Stromal cell of bone marrow (primary cell): ENCODE results near the gene KCTD11.
A peak's percentile ranks its signal among the peaks of the same experiment; 100 is the strongest.
"Not testable (repeated sequence)": the region's sequence is repeated elsewhere in the genome, so short reads cannot be mapped to it uniquely, and the experiment has no call there.

Experiments used
- DNase-seq: peaks from one replicate; pipeline ENCODE4 v3.0.0-alpha.2; 2012; ENCODE audit warnings: low read depth

The KCTD11 gene

GRCh38 chr17:7346761-7347614, 5.0 kb upstream of the KCTD11 start:
- no peak for DNase-seq

GRCh38 chr17:7347630-7348477, 4.1 kb upstream of the KCTD11 start:
- no peak for DNase-seq

- peak; percentile 34 for DNase-seq
Measured at GRCh38 chr17:7348478-7349242, 3.3 kb upstream of the KCTD11 start.

- DNase-seq = no peak
Measured at GRCh38 chr17:7352503-7352889, 534 bp downstream of the KCTD11 start.

GRCh38 chr17:7352910-7353635, 1.1 kb downstream of the KCTD11 start:
- no peak for DNase-seq

- no peak for DNase-seq
Measured at GRCh38 chr17:7354262-7354843, 2.4 kb downstream of the KCTD11 start.

- DNase-seq = no peak
Measured at GRCh38 chr17:7355053-7355452, 3.1 kb downstream of the KCTD11 start, which contains the start of gene TMEM95. Gene TMEM95 (plus strand): TSS chr17:7355156. CDS start chr17:7355205, 49 bp downstream.

GRCh38 chr17:7355573-7355972, 3.6 kb downstream of the KCTD11 start:
- no peak for DNase-seq

- no peak for DNase-seq
Measured at GRCh38 chr17:7356072-7356549, 4.1 kb downstream of the KCTD11 start.

GRCh38 chr17:7356756-7357155, 4.8 kb downstream of the KCTD11 start:
- no peak for DNase-seq

- DNase-seq = no peak
Measured at GRCh38 chr17:7357381-7357780, 5.4 kb downstream of the KCTD11 start.

GRCh38 chr17:7361906-7362305, 9.9 kb downstream of the KCTD11 start:
- no peak for DNase-seq

- no peak for DNase-seq
Measured at GRCh38 chr17:7363311-7363710, 11.3 kb downstream of the KCTD11 start.

GRCh38 chr17:7365963-7366362, 14.0 kb downstream of the KCTD11 start:
- DNase-seq = not testable (repeated sequence)

- DNase-seq = no peak
Measured at GRCh38 chr17:7367083-7367482, 15.1 kb downstream of the KCTD11 start.

GRCh38 chr17:7367918-7368598, 16.1 kb downstream of the KCTD11 start:
- DNase-seq = no peak

- not testable (repeated sequence) for DNase-seq
Measured at GRCh38 chr17:7368599-7368994, 16.6 kb downstream of the KCTD11 start.

- no peak for DNase-seq
Measured at GRCh38 chr17:7369825-7370224, 17.9 kb downstream of the KCTD11 start.

- no peak for DNase-seq
Measured at GRCh38 chr17:7370853-7371252, 18.9 kb downstream of the KCTD11 start.

- no peak for DNase-seq
Measured at GRCh38 chr17:7374353-7374752, 22.4 kb downstream of the KCTD11 start.
